Prostate gland (tissue), 2 donors: ENCODE results near the gene STK39.

ENCODE experiments used
- POLR2A ChIP-seq: fragments of 450-650 bp; IDR thresholded peaks from one replicate; pipeline ENCODE4 v1.6.1; 2016; ENCODE audit warnings: antibody characterized with exemption, mild to moderate bottlenecking
- POLR2AphosphoS5 ChIP-seq: sonication (generic); formaldehyde crosslinking; IDR thresholded peaks from one replicate; pipeline ENCODE4 v1.6.1; 2017; ENCODE audit warnings: antibody characterized with exemption
- TF ChIP-seq, protein P1 (sequence below), 4 experiments: fragments of 200-600 bp in 2 of 4; fragments of 450-650 bp in 2 of 4; sonication (generic) in 2 of 4; IDR thresholded peaks; 1 replicate in 3 of 4; 2 replicates in 1 of 4; pipeline ENCODE4 v1.5.1; 2016 to 2019; ENCODE audit warnings: antibody characterized with exemption in 4 of 4, mild to moderate bottlenecking in 2 of 4, moderate library complexity in 2 of 4

DNA sequence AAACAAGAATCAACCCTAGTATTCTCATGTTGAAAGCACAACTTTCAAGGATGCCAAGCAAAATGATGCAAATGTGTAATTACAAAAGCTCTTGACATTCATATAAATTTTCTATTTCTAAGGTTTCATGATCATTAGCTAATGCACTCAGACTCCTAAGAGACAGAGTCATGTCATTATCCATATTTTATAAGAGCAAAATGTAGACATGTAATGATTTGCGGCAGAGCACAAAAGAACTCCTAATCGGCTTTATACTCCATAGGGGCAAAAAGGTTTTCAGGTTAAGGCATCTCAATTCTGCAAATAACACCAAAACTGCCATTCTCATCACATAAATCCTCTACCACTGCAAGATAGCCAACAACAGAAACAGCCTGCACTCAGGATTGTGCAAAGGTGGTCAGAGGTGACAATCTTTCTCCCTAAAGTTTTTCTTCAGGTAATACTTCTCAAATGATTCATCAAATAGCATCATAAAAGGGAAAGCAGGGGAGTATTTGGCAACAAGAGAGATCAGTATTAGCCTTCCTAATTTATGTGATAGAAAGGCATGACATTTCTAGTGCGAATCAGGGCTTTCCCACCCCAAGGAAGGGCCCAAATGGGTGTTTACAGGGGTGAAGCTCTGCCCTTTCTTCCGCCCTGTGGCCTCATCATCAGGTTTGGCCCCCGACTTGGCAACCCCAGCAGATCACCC, 64.7 kb downstream of the STK39 start:
- TF ChIP-seq POLR2A (no peak), POLR2AphosphoS5 (no peak)
- TF ChIP-seq, protein P1, sequence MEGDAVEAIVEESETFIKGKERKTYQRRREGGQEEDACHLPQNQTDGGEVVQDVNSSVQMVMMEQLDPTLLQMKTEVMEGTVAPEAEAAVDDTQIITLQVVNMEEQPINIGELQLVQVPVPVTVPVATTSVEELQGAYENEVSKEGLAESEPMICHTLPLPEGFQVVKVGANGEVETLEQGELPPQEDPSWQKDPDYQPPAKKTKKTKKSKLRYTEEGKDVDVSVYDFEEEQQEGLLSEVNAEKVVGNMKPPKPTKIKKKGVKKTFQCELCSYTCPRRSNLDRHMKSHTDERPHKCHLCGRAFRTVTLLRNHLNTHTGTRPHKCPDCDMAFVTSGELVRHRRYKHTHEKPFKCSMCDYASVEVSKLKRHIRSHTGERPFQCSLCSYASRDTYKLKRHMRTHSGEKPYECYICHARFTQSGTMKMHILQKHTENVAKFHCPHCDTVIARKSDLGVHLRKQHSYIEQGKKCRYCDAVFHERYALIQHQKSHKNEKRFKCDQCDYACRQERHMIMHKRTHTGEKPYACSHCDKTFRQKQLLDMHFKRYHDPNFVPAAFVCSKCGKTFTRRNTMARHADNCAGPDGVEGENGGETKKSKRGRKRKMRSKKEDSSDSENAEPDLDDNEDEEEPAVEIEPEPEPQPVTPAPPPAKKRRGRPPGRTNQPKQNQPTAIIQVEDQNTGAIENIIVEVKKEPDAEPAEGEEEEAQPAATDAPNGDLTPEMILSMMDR (IDR thresholded peaks at IDR 0.05) = no peak
